K562 (cell line): ENCODE measurements around the gene DMGDH. TPM values are rescaled to one million over a fixed set of nuclear protein-coding genes. Genes with fewer than 3 reads are reported as not detected.

Source experiments
- ATAC-seq: fragments of 200-7000 bp; cut with Tn5 transposase; 3 replicates; pipeline ENCODE4 v1.9.1; 2020; ENCODE audit warnings: moderate library complexity
- BruUV-seq: library from RNA; stranded (reverse); fragments of 400-500 nt; replicated peaks from 2 replicates; lab custom pipeline; 2021; lab: Mats Ljungman, UMichigan
- CTCF ChIA-PET: fragments of 300-600 bp; formaldehyde crosslinking; extraction: SDS; loops from one replicate; lab custom pipeline; 2021; ENCODE audit warnings: low intra/inter-chr PET ratio; lab: Yijun Ruan, JAX
- POLR2A ChIA-PET: fragments of 300-600, 350-650 bp; sonication (Branson Sonifier 250); formaldehyde crosslinking; extraction: SDS; loops from one replicate; lab custom pipeline; 2021; ENCODE audit warnings: antibody characterized with exemption, inconsistent platforms; lab: Yijun Ruan, JAX
- DNase-seq, 4 experiments: peaks; one replicate each; pipeline versions ENCODE4 v3.0.0 to v3.0.0-alpha.2; 2011 to 2018; ENCODE audit warnings: low spot score in 3 of 4, mixed read lengths in 3 of 4; ENCODE audit errors: extremely low read depth in 1 of 4
- FAIRE-seq: peaks from 2 replicates; lab custom pipeline; 2011; peaks lifted over from hg19 to GRCh38; lab: Jason Lieb, UNC
- H2AFZ ChIP-seq: 2 replicates; pipeline ENCODE4 v1.6.0; 2011; ENCODE audit warnings: low read depth, low read length, control low read depth, inconsistent platforms
- H3K27ac ChIP-seq: fragments of 200-600 bp; 3 replicates; pipeline ENCODE4 v1.8.0; 2011; ENCODE audit warnings: low read depth, mild to moderate bottlenecking, control low read depth, inconsistent platforms, low read length, moderate library complexity, mixed read lengths; ENCODE audit errors: extremely low read depth
- H3K27me3 ChIP-seq, 2 experiments: fragments of 300-600 bp in 1 of 2; 2 replicates in 1 of 2; 3 replicates in 1 of 2; pipeline versions ENCODE4 v1.6.0 to v1.8.0; 2011; ENCODE audit warnings: inconsistent platforms in 2 of 2, low read length in 2 of 2, mild to moderate bottlenecking in 1 of 2, mixed read lengths in 1 of 2, moderate library complexity in 1 of 2; ENCODE audit not compliant: control insufficient read depth in 2 of 2, insufficient read depth in 2 of 2
- H3K36me3 ChIP-seq: fragments of 300-600 bp; 3 replicates; pipeline ENCODE4 v1.8.0; 2011; ENCODE audit warnings: mild to moderate bottlenecking, low read length, inconsistent platforms; ENCODE audit not compliant: control insufficient read depth, insufficient read depth
- H3K4me1 ChIP-seq, 2 experiments: fragments of 200-600 bp in 1 of 2; replicated peaks in 1 of 2; 2 replicates in 1 of 2; 3 replicates in 1 of 2; pipeline versions ENCODE4 v1.5.1 to v1.8.0; 2011; ENCODE audit warnings: inconsistent platforms in 2 of 2, low read length in 2 of 2, mild to moderate bottlenecking in 1 of 2, mixed read lengths in 1 of 2, moderate library complexity in 1 of 2; ENCODE audit not compliant: control insufficient read depth in 2 of 2, insufficient read depth in 2 of 2
- H3K4me2 ChIP-seq: 2 replicates; pipeline ENCODE4 v1.6.1; 2011; ENCODE audit warnings: low read length, control low read depth, inconsistent platforms, mixed read lengths; ENCODE audit not compliant: insufficient read depth
- H3K4me3 ChIP-seq: fragments of 200-600 bp; sonication (generic), shearing (Covaris generic); 2 replicates; pipeline ENCODE4 v1.5.1; 2016; ENCODE audit warnings: control low read depth, inconsistent platforms
- H3K79me2 ChIP-seq: fragments of 200-600 bp; 3 replicates; pipeline ENCODE4 v1.8.0; 2011; ENCODE audit warnings: low read length, inconsistent platforms; ENCODE audit not compliant: control insufficient read depth, insufficient read depth
- H3K9ac ChIP-seq, 2 experiments: 2 replicates each; pipeline versions ENCODE4 v1.6.0 to v1.6.1; 2011; ENCODE audit warnings: low read depth in 2 of 2, low read length in 2 of 2, control low read depth in 1 of 2, inconsistent platforms in 1 of 2, mild to moderate bottlenecking in 1 of 2, mixed read lengths in 1 of 2; ENCODE audit not compliant: insufficient read depth in 1 of 2
- H3K9me1 ChIP-seq: one replicate; pipeline ENCODE4 v1.6.0; 2011; ENCODE audit warnings: inconsistent platforms, mild to moderate bottlenecking, low read length, moderate library complexity; ENCODE audit not compliant: control insufficient read depth, insufficient read depth
- H3K9me3 ChIP-seq: replicated peaks from 2 replicates; pipeline ENCODE4 v1.5.1; 2011; ENCODE audit warnings: low read depth, low read length, inconsistent platforms; ENCODE audit not compliant: control insufficient read depth, insufficient read depth
- H4K20me1 ChIP-seq: replicated peaks from 2 replicates; pipeline ENCODE4 v1.6.1; 2011; ENCODE audit warnings: low read length, inconsistent platforms, mixed read lengths; ENCODE audit not compliant: control insufficient read depth, insufficient read depth
- BHLHE40 ChIP-seq: IDR thresholded peaks from 2 replicates; pipeline ENCODE4 v1.6.1; 2011; ENCODE audit warnings: low read length, improper control_type of control experiment
- CUX1 ChIP-seq: fragments of 200-800 bp; sonication (Bioruptor generic); IDR thresholded peaks from 2 replicates; pipeline ENCODE4 v1.6.1; 2016; ENCODE audit warnings: missing genetic modification characterization, missing compliant biosample characterization
- ILF3 ChIP-seq: fragments of 450-650 bp; IDR thresholded peaks from 2 replicates; pipeline ENCODE4 v1.6.1; 2018; ENCODE audit warnings: antibody characterized with exemption, mild to moderate bottlenecking, moderate library complexity, borderline replicate concordance
- MECOM ChIP-seq: fragments of 250-450 bp; sonication (Bioruptor Pico); IDR thresholded peaks from 2 replicates; pipeline ENCODE4 v1.8.0; 2022; ENCODE audit warnings: inconsistent platforms
- PREB ChIP-seq: sonication (generic); formaldehyde crosslinking; IDR thresholded peaks from 2 replicates; pipeline ENCODE4 v1.8.1; 2023; ENCODE audit warnings: mild to moderate bottlenecking, missing genetic modification reagents
- SOX6 ChIP-seq: fragments of 450-650 bp; IDR thresholded peaks from 2 replicates; pipeline ENCODE4 v1.6.1; 2014; ENCODE audit warnings: mild to moderate bottlenecking
- SP1 ChIP-seq: sonication (generic); formaldehyde crosslinking; IDR thresholded peaks from 2 replicates; pipeline ENCODE4 v1.8.1; 2022; ENCODE audit warnings: mild to moderate bottlenecking, missing genetic modification reagents
- ZNF407 ChIP-seq: fragments of 450-650 bp; IDR thresholded peaks from 2 replicates; pipeline ENCODE4 v1.6.1; 2016; ENCODE audit warnings: low read depth
- WGBS: fragments of 100-300 bp; shearing (Covaris generic); methylation state at CpG from one replicate; pipeline ENCODE4 v1.1.6; 2016; ENCODE audit warnings: low coverage, mixed read lengths; ENCODE audit not compliant: insufficient coverage; ENCODE audit errors: missing lambda C conversion rate; 5-methylcytosine and 5-hydroxymethylcytosine counted together
- in situ Hi-C: fragments of 300-500 bp; cut with MboI; formaldehyde crosslinking; loops from 4 replicates; pipeline ENCODE4 v1.15.0; 2018; ENCODE audit warnings: inconsistent platforms, mixed read lengths
- intact Hi-C: fragments of 100-400 bp; cut with micrococcal nuclease; formaldehyde crosslinking; loops from 2 replicates; pipeline ENCODE4 v1.14.2; 2022
- polyA plus RNA-seq, 8 experiments: library from polyadenylated mRNA; depleted of rRNA in 4 of 8; stranded (reverse) in 5 of 8; unstranded in 3 of 8; fragments of >200 nt; fragmentation: Nextera tagmentation in 2 of 8; fragmentation: Illumina TruSeq in 1 of 8; extraction: Ambion mirVana in 2 of 8; extraction: Trizol in 1 of 8; gene quantifications; 2 replicates each; pipeline versions ENCODE4 v1.2.1 to v1.2.3, GENCODE V29; 2011 to 2014; ENCODE audit warnings: inconsistent platforms in 1 of 8, missing spikeins in 1 of 8
- total RNA-seq, 7 experiments: library from RNA; depleted of rRNA in 6 of 7; stranded (reverse); fragments of >200 nt in 6 of 7; fragmentation: Illumina TruSeq in 2 of 7; extraction: Trizol in 2 of 7; gene quantifications; 2 replicates each; pipeline versions ENCODE4 v1.2.1 to v1.2.3, GENCODE V29; 2011 to 2021; ENCODE audit warnings: low replicate concordance in 1 of 7

The DMGDH gene
- total and polyA plus RNA-seq, 9 of the 15 experiments (the other 6 are each of a cell fraction or from before 2014, with no cell fraction given) = 0.13 to 0.58 TPM; not detected in 7

GRCh38 chr5:78956901-78957300 lies 112.6 kb downstream of the DMGDH start:
- no peaks in the 10 kb centered on the region for H4K20me1 ChIP-seq
- no peak overlapping the region for H3K4me3 ChIP-seq
- no peaks in the 10 kb centered on the region for H3K9me1 ChIP-seq
- H3K27ac ChIP-seq = no peak overlapping the region
- FAIRE-seq (no peak), ATAC-seq (no peak), DNase-seq (no peak)
- H3K27me3 ChIP-seq = no peaks in the 10 kb centered on the region
- CTCF ChIA-PET = no interaction called here
- H2AFZ ChIP-seq = no peak overlapping the region
- POLR2A ChIA-PET = interaction anchor here (1.0 kb wide), 1 partner anchor 10 kb away, joined by 3 read pairs; no protein-coding TSS in a partner anchor
- H3K79me2 ChIP-seq = no peaks in the 10 kb centered on the region
- H3K4me2 ChIP-seq = no peak overlapping the region
- intact Hi-C loops = no loop called here
- no peaks in the 10 kb centered on the region for H3K36me3 ChIP-seq
- in situ Hi-C loops = no loop called here
- no peak overlapping the region for H3K9ac ChIP-seq
- no peaks in the 10 kb centered on the region for H3K4me1 ChIP-seq
- no TSS peak for BruUV-seq
- no peaks in the 10 kb centered on the region for H3K9me3 ChIP-seq
- WGBS = 0% methylated on average over 1 of the region's 1 CpG
- no peak for TF ChIP-seq ZNF407
- no peak for TF ChIP-seq PREB
- TF ChIP-seq BHLHE40 = no peak
- no peak for TF ChIP-seq ILF3
- no peak for TF ChIP-seq MECOM
- no peak for TF ChIP-seq SOX6
- TF ChIP-seq CUX1 (CRISPR knock-in tag) = no peak
- no peak for TF ChIP-seq SP1 (CRISPR knock-in tag)
